Aorta (tissue), 5 donors: ENCODE results near the gene MTERF2. TPM values are rescaled to one million over a fixed set of nuclear protein-coding genes. Genes with fewer than 3 reads are reported as not detected.
A peak's percentile ranks its signal among the peaks of the same experiment; 100 is the strongest.
"Not testable (repeated sequence)": the region's sequence is repeated elsewhere in the genome, so short reads cannot be mapped to it uniquely, and the experiment has no call there.

ENCODE experiments used
- ATAC-seq: fragments of 200-7000 bp; cut with Tn5 transposase; one replicate; pipeline ENCODE4 v1.9.1; 2022; ENCODE audit warnings: moderate library complexity; ENCODE audit not compliant: low FRiP score
- DNase-seq, 2 donors: peaks; one replicate each; pipeline ENCODE4 v3.0.0-alpha.2; 2020
- H3K27ac ChIP-seq, 2 donors: one replicate each; pipeline ENCODE4 v1.5.1; 2013; ENCODE audit warnings: low read length in 2 of 2, mild to moderate bottlenecking in 2 of 2, moderate library complexity in 2 of 2, control low read depth in 1 of 2, inconsistent platforms in 1 of 2, low read depth in 1 of 2
- H3K27me3 ChIP-seq, 2 donors: one replicate each; pipeline ENCODE4 v1.6.1; 2013; ENCODE audit warnings: control low read depth in 1 of 2, low read length in 1 of 2, mild to moderate bottlenecking in 1 of 2, moderate library complexity in 1 of 2; ENCODE audit not compliant: insufficient read depth in 2 of 2, control insufficient read depth in 1 of 2
- H3K36me3 ChIP-seq, 2 donors: one replicate each; pipeline ENCODE4 v1.6.1; 2013; ENCODE audit warnings: control low read depth in 1 of 2, low read length in 1 of 2, mild to moderate bottlenecking in 1 of 2; ENCODE audit not compliant: insufficient read depth in 2 of 2, control insufficient read depth in 1 of 2
- H3K4me1 ChIP-seq, 2 donors: one replicate each; pipeline ENCODE4 v1.6.1; 2013; ENCODE audit warnings: low read length in 2 of 2, control low read depth in 1 of 2, mild to moderate bottlenecking in 1 of 2, moderate library complexity in 1 of 2; ENCODE audit not compliant: insufficient read depth in 2 of 2, control insufficient read depth in 1 of 2
- H3K4me3 ChIP-seq, 2 donors: one replicate each; pipeline ENCODE4 v1.5.1; 2013; ENCODE audit warnings: low read length in 2 of 2, control low read depth in 1 of 2, mild to moderate bottlenecking in 1 of 2
- H3K9me3 ChIP-seq: one replicate; pipeline ENCODE4 v1.6.1; 2013; ENCODE audit warnings: mild to moderate bottlenecking, low read length; ENCODE audit not compliant: control insufficient read depth
- WGBS, 2 donors: extraction: QIAGEN DNeasy Blood & Tissue Kit; methylation state at CpG; one replicate each; pipeline ENCODE4 v1.1.7; 2013; 5-methylcytosine and 5-hydroxymethylcytosine counted together
- intact Hi-C, 2 donors: fragments of 100-400 bp; cut with DNase I; formaldehyde crosslinking; loops; one replicate each; pipeline versions ENCODE4 v1.14.2 to v1.15.0; 2022
- polyA plus RNA-seq, 2 donors: library from polyadenylated mRNA; stranded (reverse); fragments of 200-250 nt; gene quantifications; one replicate each; pipeline ENCODE4 v1.2.3, GENCODE V29; 2013
- total RNA-seq, 2 donors: library from RNA; stranded (reverse); fragmentation: NEBNext Ultra II Directional; extraction: Animal tissue kit (Norgen Biotek cat#: 25700); gene quantifications; one replicate each; pipeline ENCODE4 v1.2.1, GENCODE V29; 2021
- donor health status: healthy with polysubstance abuse.
- donor health status: Bipolar disorder and iron deficiency.
- donor health status: DM: no; HTN: no; CAD: no.
- donor health status: DM: no; HTN: no; CAD: no.
- donor health status: DM: yes; HTN: yes; CAD: no.

MTERF2 gene
- total and polyA plus RNA-seq, 4 donors: 6.5 to 20.1 (median 9.8) TPM

GRCh38 chr12:107026806-107027635, 40.1 kb upstream of the MTERF2 start:
- Histone ChIP-seq H3K9me3 (no peaks in the 10 kb centered on the region), H3K4me1 (peaks cover 0 to 2% of the 10 kb centered on the region in 2 donors), H3K36me3 (no peaks in the 10 kb centered on the region), H3K27me3 (no peaks in the 10 kb centered on the region), H3K27ac (no peak overlapping the region), H3K4me3 (no peak overlapping the region)
- WGBS, 2 donors: 33 to 36% methylated on average over 4 of the region's 4 CpGs
- no peak for DNase-seq
- intact Hi-C loops: loop anchor here in 1 of 2 donors (5.0 kb wide), 1 partner anchor 65 kb away; the partner anchor contains the start of gene CRY1
- ATAC-seq: peak; percentile 30

GRCh38 chr12:107026356-107026755, 39.4 kb upstream of the MTERF2 start:
- not testable (repeated sequence) for ATAC-seq, H3K4me3 ChIP-seq, H3K4me1 ChIP-seq, H3K27ac ChIP-seq, H3K9me3 ChIP-seq, DNase-seq, H3K36me3 ChIP-seq, H3K27me3 ChIP-seq
- intact Hi-C loops: loop anchor here in 1 of 2 donors (5.0 kb wide), 1 partner anchor 66 kb away; the partner anchor contains the start of gene CRY1

- Histone ChIP-seq H3K36me3 (no peaks in the 10 kb centered on the region), H3K4me3 (no peak overlapping the region), H3K27ac (no peak overlapping the region), H3K4me1 (peaks cover 0 to 2% of the 10 kb centered on the region in 2 donors), H3K9me3 (no peaks in the 10 kb centered on the region), H3K27me3 (no peaks in the 10 kb centered on the region)
- 73 to 81% methylated on average over 1 of the region's 1 CpG for WGBS, 2 donors
- intact Hi-C loops: loop anchor here in 1 of 2 donors (5.0 kb wide), 1 partner anchor 67 kb away; the partner anchor contains the start of gene CRY1
- ATAC-seq (no peak), DNase-seq (no peak)
These were observed 38.7 kb upstream of the MTERF2 start for GRCh38 chr12:107025671-107026070.

- no peak overlapping the region for H3K4me3 ChIP-seq
- no peaks in the 10 kb centered on the region for H3K27me3 ChIP-seq
- intact Hi-C loops: no loop called here
- DNase-seq: no peak
- no peak for ATAC-seq
- no peaks in the 10 kb centered on the region for H3K9me3 ChIP-seq
- H3K4me1 ChIP-seq: no peaks in the 10 kb centered on the region
- no peaks in the 10 kb centered on the region for H3K36me3 ChIP-seq
- WGBS, 2 donors: 91 to 94% methylated on average over 2 of the region's 2 CpGs
- H3K27ac ChIP-seq: no peak overlapping the region
These were observed 32.6 kb upstream of the MTERF2 start for GRCh38 chr12:107019546-107019945.

DNA sequence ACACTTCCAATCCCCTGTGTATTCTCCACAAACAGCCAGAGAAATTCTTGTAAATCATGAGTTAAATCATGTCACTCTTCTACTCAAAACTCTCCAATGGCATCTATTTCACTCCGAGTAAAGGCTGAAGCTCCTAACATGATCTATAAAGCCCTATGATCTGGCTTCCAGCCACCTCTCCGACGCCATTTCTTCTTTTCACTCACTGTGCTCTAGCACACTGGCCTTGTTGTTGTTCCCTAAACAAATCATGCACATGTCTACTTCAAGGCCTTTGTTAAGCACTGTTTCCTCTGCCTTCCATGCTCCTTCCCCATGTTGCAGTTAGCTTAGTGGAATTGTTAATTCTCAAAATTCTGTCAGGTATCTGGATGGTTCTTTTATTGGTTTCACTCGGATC, 30.1 kb upstream of the MTERF2 start:
- no peak for ATAC-seq
- Histone ChIP-seq H3K36me3 (no peaks in the 10 kb centered on the region), H3K27me3 (no peaks in the 10 kb centered on the region), H3K4me3 (no peak overlapping the region), H3K9me3 (no peaks in the 10 kb centered on the region), H3K27ac (no peak overlapping the region), H3K4me1 (no peaks in the 10 kb centered on the region)
- 79 to 82% methylated on average over 4 of the region's 4 CpGs for WGBS, 2 donors
- intact Hi-C loops: no loop called here
- DNase-seq: no peak

GRCh38 chr12:107014055-107014454, 27.1 kb upstream of the MTERF2 start:
- H3K9me3 ChIP-seq: no peaks in the 10 kb centered on the region
- intact Hi-C loops: no loop called here
- no peaks in the 10 kb centered on the region for H3K36me3 ChIP-seq
- no peaks in the 10 kb centered on the region for H3K4me1 ChIP-seq
- no peak overlapping the region for H3K27ac ChIP-seq
- ATAC-seq (no peak), DNase-seq (no peak)
- WGBS, 2 donors: 79 to 85% methylated on average over 3 of the region's 3 CpGs
- H3K4me3 ChIP-seq: no peak overlapping the region
- H3K27me3 ChIP-seq: no peaks in the 10 kb centered on the region

DNA sequence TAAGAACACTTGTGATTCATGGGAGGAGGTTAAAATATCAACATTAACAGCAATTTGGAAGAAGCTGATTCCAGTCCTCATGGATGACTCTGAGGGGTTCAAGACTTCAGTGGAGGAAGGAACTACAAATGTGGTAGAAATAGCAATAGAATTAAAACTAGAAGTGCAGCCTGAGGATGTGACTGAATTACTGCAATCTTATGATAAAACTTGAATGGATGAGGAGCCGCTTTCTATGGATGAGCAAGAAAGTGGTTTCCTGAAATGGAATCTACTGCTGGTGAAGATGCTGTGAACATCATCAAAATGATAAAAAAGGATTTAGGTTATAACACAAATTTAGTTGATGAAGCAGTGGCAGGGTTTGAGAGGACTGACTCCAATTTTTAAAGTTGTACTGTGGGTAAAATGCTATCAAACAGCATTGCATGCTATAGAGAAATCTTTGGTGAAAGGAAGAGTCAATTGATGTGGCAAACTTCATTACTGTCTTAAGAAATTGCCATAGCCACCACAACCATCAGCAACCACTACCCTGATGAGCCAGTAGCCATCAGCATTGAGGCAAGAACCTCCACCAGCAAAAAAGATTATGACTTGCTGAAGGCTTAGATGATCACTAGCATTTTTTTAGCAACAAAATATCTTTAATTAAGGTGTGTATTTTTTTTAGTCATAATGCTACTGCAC, 25.9 kb upstream of the MTERF2 start:
- no peak overlapping the region for H3K27ac ChIP-seq
- no peaks in the 10 kb centered on the region for H3K9me3 ChIP-seq
- intact Hi-C loops: no loop called here
- WGBS, 2 donors: 98% methylated on average over 1 of the region's 1 CpG
- DNase-seq: no peak
- ATAC-seq: no peak
- no peaks in the 10 kb centered on the region for H3K27me3 ChIP-seq
- no peak overlapping the region for H3K4me3 ChIP-seq
- H3K4me1 ChIP-seq: no peaks in the 10 kb centered on the region
- no peaks in the 10 kb centered on the region for H3K36me3 ChIP-seq

DNA sequence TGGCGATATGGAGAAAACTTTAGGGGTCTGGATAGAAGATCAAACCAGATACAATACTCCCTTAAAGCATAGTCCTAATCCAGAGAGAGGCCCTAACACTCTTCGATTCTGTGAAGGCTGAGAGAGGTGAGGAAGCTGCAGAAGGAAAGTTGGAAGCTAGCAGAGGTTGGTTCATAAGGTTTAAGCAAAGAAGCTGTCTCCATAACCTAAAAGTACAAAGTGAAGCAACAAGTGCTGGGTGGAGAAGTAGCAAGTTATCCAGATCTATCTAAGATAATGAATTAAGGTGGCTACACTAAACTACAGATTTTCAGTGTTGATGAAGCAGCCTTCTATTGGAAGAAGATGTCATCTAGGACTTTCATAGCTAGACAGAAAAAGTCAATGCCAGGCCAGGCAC, 24.6 kb upstream of the MTERF2 start:
- ATAC-seq (no peak), DNase-seq (no peak)
- Histone ChIP-seq H3K4me1 (no peaks in the 10 kb centered on the region), H3K4me3 (no peak overlapping the region), H3K27ac (no peak overlapping the region), H3K27me3 (no peaks in the 10 kb centered on the region), H3K36me3 (no peaks in the 10 kb centered on the region), H3K9me3 (no peaks in the 10 kb centered on the region)
- intact Hi-C loops: no loop called here
- 81 to 84% methylated on average over 2 of the region's 2 CpGs for WGBS, 2 donors

- DNase-seq (no peak), ATAC-seq (no peak)
- 97% methylated on average over 4 of the region's 4 CpGs for WGBS, 2 donors
- Histone ChIP-seq H3K9me3 (no peaks in the 10 kb centered on the region), H3K4me1 (no peaks in the 10 kb centered on the region), H3K4me3 (no peak overlapping the region), H3K27ac (no peak overlapping the region), H3K27me3 (no peaks in the 10 kb centered on the region), H3K36me3 (no peaks in the 10 kb centered on the region)
- intact Hi-C loops: no loop called here
These were observed 20.5 kb upstream of the MTERF2 start for GRCh38 chr12:107007411-107007810.
